Trophoblast cell (in vitro differentiated cells and primary cell): ENCODE data around the gene CSH1.

Experiments
- DNase-seq, 2 donors: peaks; one replicate each; pipeline ENCODE4 v3.0.0-alpha.2; 2016
- H2AFZ ChIP-seq: 2 replicates; pipeline ENCODE4 v1.6.1; 2013; ENCODE audit warnings: low read length, moderate library complexity, mild to moderate bottlenecking; ENCODE audit not compliant: insufficient read depth, poor library complexity
- H2AK5ac ChIP-seq: 2 replicates; pipeline ENCODE4 v1.6.1; 2013; ENCODE audit warnings: mild to moderate bottlenecking, low read length
- H2BK120ac ChIP-seq: 2 replicates; pipeline ENCODE4 v1.6.1; 2013; ENCODE audit warnings: low read length, mild to moderate bottlenecking, moderate library complexity; ENCODE audit not compliant: insufficient read depth, poor library complexity
- H2BK12ac ChIP-seq: 2 replicates; pipeline ENCODE4 v1.6.1; 2013; ENCODE audit warnings: mild to moderate bottlenecking, low read length, moderate library complexity
- H2BK5ac ChIP-seq: 2 replicates; pipeline ENCODE4 v1.6.1; 2013; ENCODE audit warnings: low read length, low read depth, moderate library complexity, mild to moderate bottlenecking; ENCODE audit not compliant: poor library complexity
- H3K14ac ChIP-seq: 2 replicates; pipeline ENCODE4 v1.6.1; 2013; ENCODE audit warnings: mild to moderate bottlenecking, low read length
- H3K18ac ChIP-seq: 2 replicates; pipeline ENCODE4 v1.6.1; 2013; ENCODE audit warnings: mild to moderate bottlenecking, low read length
- H3K23ac ChIP-seq: 2 replicates; pipeline ENCODE4 v1.6.1; 2013; ENCODE audit warnings: low read length
- H3K27ac ChIP-seq: 2 replicates; pipeline ENCODE4 v1.5.1; 2013; ENCODE audit warnings: low read depth, mild to moderate bottlenecking, inconsistent platforms, low read length, moderate library complexity
- H3K27me3 ChIP-seq: 2 replicates; pipeline ENCODE4 v1.6.1; 2013; ENCODE audit warnings: inconsistent platforms, mild to moderate bottlenecking, low read length, moderate library complexity; ENCODE audit not compliant: insufficient read depth
- H3K36me3 ChIP-seq, 2 experiments: 1 replicate in 1 of 2; 2 replicates in 1 of 2; pipeline ENCODE4 v1.6.1; 2013; ENCODE audit warnings: low read length in 2 of 2, mild to moderate bottlenecking in 2 of 2, moderate library complexity in 1 of 2; ENCODE audit not compliant: insufficient read depth in 2 of 2, control insufficient read depth in 1 of 2
- H3K4ac ChIP-seq: 2 replicates; pipeline ENCODE4 v1.6.1; 2013; ENCODE audit warnings: low read depth, mild to moderate bottlenecking, low read length, moderate library complexity
- H3K4me1 ChIP-seq, 2 experiments: 1 replicate in 1 of 2; 2 replicates in 1 of 2; pipeline ENCODE4 v1.6.1; 2013; ENCODE audit warnings: low read length in 2 of 2, mild to moderate bottlenecking in 2 of 2, moderate library complexity in 1 of 2; ENCODE audit not compliant: insufficient read depth in 2 of 2, control insufficient read depth in 1 of 2
- H3K4me2 ChIP-seq: 2 replicates; pipeline ENCODE4 v1.6.1; 2013; ENCODE audit warnings: inconsistent platforms, mild to moderate bottlenecking, low read length, moderate library complexity
- H3K4me3 ChIP-seq: 2 replicates; pipeline ENCODE4 v1.5.1; 2013; ENCODE audit warnings: mild to moderate bottlenecking, low read depth, low read length, inconsistent platforms
- H3K79me1 ChIP-seq: one replicate; pipeline ENCODE4 v1.6.1; 2013; ENCODE audit warnings: low read length
- H3K79me2 ChIP-seq: 2 replicates; pipeline ENCODE4 v1.6.1; 2013; ENCODE audit warnings: low read length, mild to moderate bottlenecking; ENCODE audit not compliant: control insufficient read depth, insufficient read depth, poor library complexity
- H3K9ac ChIP-seq: 2 replicates; pipeline ENCODE4 v1.6.1; 2013; ENCODE audit warnings: mild to moderate bottlenecking, low read length
- H3K9me3 ChIP-seq: 2 replicates; pipeline ENCODE4 v1.6.1; 2013; ENCODE audit warnings: low read depth, mild to moderate bottlenecking, control low read depth, inconsistent platforms, low read length; ENCODE audit not compliant: insufficient read depth
- H4K12ac ChIP-seq: 2 replicates; pipeline ENCODE4 v1.6.1; 2013; ENCODE audit warnings: low read depth, mild to moderate bottlenecking, low read length, moderate library complexity
- H4K8ac ChIP-seq: 2 replicates; pipeline ENCODE4 v1.6.1; 2013; ENCODE audit warnings: low read depth, mild to moderate bottlenecking, low read length, moderate library complexity
- H4K91ac ChIP-seq: one replicate; pipeline ENCODE4 v1.6.1; 2013; ENCODE audit warnings: low read depth, mild to moderate bottlenecking, low read length, moderate library complexity
- WGBS: extraction: QIAGEN DNeasy Blood & Tissue Kit; methylation state at CpG from one replicate; pipeline ENCODE4 v1.1.7; 2013; ENCODE audit warnings: missing lambda C conversion rate; ENCODE audit not compliant: insufficient read length, insufficient coverage; ENCODE audit errors: extremely low coverage; 5-methylcytosine and 5-hydroxymethylcytosine counted together

CSH1 gene

GRCh38 chr17:63942309-63942985 is 46.1 kb upstream of the CSH1 start:
- H4K12ac ChIP-seq: no peak overlapping the region
- no peaks in the 10 kb centered on the region for H3K79me1 ChIP-seq
- no peak overlapping the region for H3K9ac ChIP-seq
- no peak for DNase-seq
- H2AK5ac ChIP-seq: no peak overlapping the region
- no peak overlapping the region for H4K91ac ChIP-seq
- no peak overlapping the region for H2BK5ac ChIP-seq
- H3K4me3 ChIP-seq: no peak overlapping the region
- no peaks in the 10 kb centered on the region for H3K4me1 ChIP-seq
- H3K27me3 ChIP-seq: no peaks in the 10 kb centered on the region
- no peak overlapping the region for H3K14ac ChIP-seq
- no peaks in the 10 kb centered on the region for H3K79me2 ChIP-seq
- no peak overlapping the region for H3K4ac ChIP-seq
- H3K27ac ChIP-seq: no peak overlapping the region
- no peaks in the 10 kb centered on the region for H3K9me3 ChIP-seq
- H4K8ac ChIP-seq: no peak overlapping the region
- WGBS: no CpG with 5 or more reads among the region's 21 CpGs
- no peak overlapping the region for H2BK12ac ChIP-seq
- H2BK120ac ChIP-seq: no peak overlapping the region
- H3K4me2 ChIP-seq: no peak overlapping the region
- no peak overlapping the region for H2AFZ ChIP-seq
- H3K18ac ChIP-seq: no peak overlapping the region
- H3K36me3 ChIP-seq: no peaks in the 10 kb centered on the region
- no peak overlapping the region for H3K23ac ChIP-seq

- Histone ChIP-seq H3K4me1 (no peaks in the 10 kb centered on the region), H3K14ac (no peak overlapping the region)
- whole genome bisulfite sequencing: no CpG with 5 or more reads among the region's 23 CpGs
These were observed 45.4 kb upstream of the CSH1 start for GRCh38 chr17:63941751-63942150.

GRCh38 chr17:63941162-63941561 is 44.8 kb upstream of the CSH1 start:
- Histone ChIP-seq H3K27ac (no peak overlapping the region), H3K4me3 (no peak overlapping the region), H4K12ac (no peak overlapping the region), H3K14ac (no peak overlapping the region), H3K9ac (no peak overlapping the region), H2BK120ac (no peak overlapping the region), H3K4ac (no peak overlapping the region), H2BK5ac (no peak overlapping the region), H4K8ac (no peak overlapping the region), H4K91ac (no peak overlapping the region), H3K4me1 (no peaks in the 10 kb centered on the region), H3K23ac (no peak overlapping the region), H3K9me3 (no peaks in the 10 kb centered on the region), H2BK12ac (no peak overlapping the region), H2AK5ac (no peak overlapping the region), H3K18ac (no peak overlapping the region), H3K79me1 (no peaks in the 10 kb centered on the region), H3K79me2 (no peaks in the 10 kb centered on the region), H3K36me3 (no peaks in the 10 kb centered on the region), H3K27me3 (no peaks in the 10 kb centered on the region), H3K4me2 (no peak overlapping the region), H2AFZ (no peak overlapping the region)
- no CpG with 5 or more reads among the region's 12 CpGs for WGBS
- no peak for DNase-seq

More at GRCh38 chr17:63941751-63942150, 45.4 kb upstream of the CSH1 start:
- Histone ChIP-seq H3K27me3 (no peaks in the 10 kb centered on the region), H2BK120ac (no peak overlapping the region), H4K12ac (no peak overlapping the region), H4K8ac (no peak overlapping the region), H3K4ac (no peak overlapping the region), H3K9ac (no peak overlapping the region), H3K27ac (no peak overlapping the region), H2AFZ (no peak overlapping the region), H4K91ac (no peak overlapping the region), H3K4me3 (no peak overlapping the region), H2AK5ac (no peak overlapping the region), H3K23ac (no peak overlapping the region), H3K79me2 (no peaks in the 10 kb centered on the region), H3K36me3 (no peaks in the 10 kb centered on the region), H3K4me2 (no peak overlapping the region), H3K9me3 (no peaks in the 10 kb centered on the region), H3K79me1 (no peaks in the 10 kb centered on the region), H3K18ac (no peak overlapping the region), H2BK12ac (no peak overlapping the region), H2BK5ac (no peak overlapping the region)
- no peak for DNase-seq

- no peak overlapping the region for H3K23ac ChIP-seq
- no peak overlapping the region for H2BK12ac ChIP-seq
- H3K27me3 ChIP-seq: no peaks in the 10 kb centered on the region
- no peak overlapping the region for H3K14ac ChIP-seq
- no CpG with 5 or more reads among the region's 14 CpGs for WGBS
- H4K12ac ChIP-seq: no peak overlapping the region
- DNase-seq: no peak
- H3K4ac ChIP-seq: no peak overlapping the region
- H3K4me1 ChIP-seq: no peaks in the 10 kb centered on the region
- H3K9me3 ChIP-seq: no peaks in the 10 kb centered on the region
- H2AK5ac ChIP-seq: no peak overlapping the region
- H2BK5ac ChIP-seq: no peak overlapping the region
- H3K79me2 ChIP-seq: no peaks in the 10 kb centered on the region
- no peaks in the 10 kb centered on the region for H3K36me3 ChIP-seq
- H2AFZ ChIP-seq: no peak overlapping the region
- H3K4me2 ChIP-seq: no peak overlapping the region
- no peak overlapping the region for H3K18ac ChIP-seq
- H3K9ac ChIP-seq: no peak overlapping the region
- H4K91ac ChIP-seq: no peak overlapping the region
- no peak overlapping the region for H3K27ac ChIP-seq
- no peak overlapping the region for H3K4me3 ChIP-seq
- no peak overlapping the region for H2BK120ac ChIP-seq
- H3K79me1 ChIP-seq: no peaks in the 10 kb centered on the region
- H4K8ac ChIP-seq: no peak overlapping the region
These were observed 44.2 kb upstream of the CSH1 start for GRCh38 chr17:63940584-63940983.
